ENCODE data around the gene SLIT1.

DNA sequence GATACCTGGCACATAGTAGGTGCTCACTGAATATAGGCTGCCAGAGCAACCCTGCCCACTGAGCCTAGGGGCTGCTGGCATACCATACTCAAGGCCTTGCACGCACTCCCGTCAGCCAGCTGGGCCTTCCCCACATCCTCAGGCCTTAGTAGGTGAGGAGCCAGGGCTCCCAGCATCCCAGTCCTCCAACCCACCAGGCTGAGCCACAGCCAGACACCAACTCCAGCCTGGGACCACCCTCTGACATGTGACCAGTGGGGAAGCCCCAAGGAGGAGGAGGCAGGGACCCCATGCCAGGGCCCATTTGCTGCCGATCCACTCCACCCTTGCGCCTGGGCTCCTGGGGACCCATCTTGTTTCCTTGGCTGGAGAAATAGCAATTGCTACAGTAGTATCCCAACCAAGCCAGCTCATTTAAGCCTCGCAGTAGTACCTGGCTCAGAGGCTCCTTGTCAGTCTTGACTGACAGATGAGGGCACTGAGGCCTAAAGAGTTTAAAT is 11.4 kb downstream of the SLIT1 start:
- TF ChIP-seq CTCF (IDR thresholded peaks at IDR 0.05) (no peak), POLR2A (IDR thresholded peaks at IDR 0.05) (no peak)

Data from body of pancreas (tissue), 4 donors.